Ishikawa (cell line): ENCODE measurements around the gene NTNG2.

Experiments
- CEBPB ChIP-seq: IDR thresholded peaks from 2 replicates; pipeline ENCODE4 v1.6.1; 2012
- CREB1 ChIP-seq: IDR thresholded peaks from 2 replicates; pipeline ENCODE4 v1.6.1; 2012; ENCODE audit warnings: low read depth
- EGR1 ChIP-seq: IDR thresholded peaks from 2 replicates; pipeline ENCODE4 v1.6.1; 2012
- EP300 ChIP-seq: IDR thresholded peaks from 2 replicates; pipeline ENCODE4 v1.6.1; 2012; ENCODE audit warnings: borderline replicate concordance
- FOXM1 ChIP-seq: IDR thresholded peaks from 2 replicates; pipeline ENCODE4 v1.6.1; 2012; ENCODE audit warnings: low read depth, borderline replicate concordance
- MAX ChIP-seq: IDR thresholded peaks from 2 replicates; pipeline ENCODE4 v1.6.1; 2012
- NFIC ChIP-seq: IDR thresholded peaks from 2 replicates; pipeline ENCODE4 v1.6.1; 2012
- RAD21 ChIP-seq: IDR thresholded peaks from 2 replicates; pipeline ENCODE4 v1.6.1; 2012; ENCODE audit warnings: low read depth
- REST ChIP-seq: IDR thresholded peaks from 2 replicates; pipeline ENCODE4 v1.6.1; 2012; ENCODE audit warnings: low read depth, mild to moderate bottlenecking
- TAF1 ChIP-seq: IDR thresholded peaks from 2 replicates; pipeline ENCODE4 v1.6.1; 2012; ENCODE audit warnings: low read depth, mild to moderate bottlenecking
- TCF12 ChIP-seq: IDR thresholded peaks from 2 replicates; pipeline ENCODE4 v1.6.1; 2012; ENCODE audit warnings: low read depth
- TEAD4 ChIP-seq: IDR thresholded peaks from 2 replicates; pipeline ENCODE4 v1.6.1; 2012
- USF1 ChIP-seq: IDR thresholded peaks from 2 replicates; pipeline ENCODE4 v1.6.1; 2012
- YY1 ChIP-seq: IDR thresholded peaks from 2 replicates; pipeline ENCODE4 v1.6.1; 2012; ENCODE audit warnings: low read depth
- ZBTB7A ChIP-seq: IDR thresholded peaks from 2 replicates; pipeline ENCODE4 v1.6.1; 2012; ENCODE audit warnings: low read depth

NTNG2 gene

GRCh38 chr9:132147331-132147730 is 14.5 kb upstream of the NTNG2 start:
- TF ChIP-seq EGR1 (no peak), USF1 (no peak), ZBTB7A (no peak), RAD21 (no peak), EP300 (no peak), YY1 (no peak), REST (no peak), TAF1 (no peak), CREB1 (no peak), TEAD4 (no peak), MAX (no peak), NFIC (no peak), CEBPB (no peak), TCF12 (no peak), FOXM1 (no peak)

- TF ChIP-seq NFIC (no peak), EP300 (no peak), CEBPB (no peak), RAD21 (no peak), FOXM1 (no peak), CREB1 (no peak), TAF1 (no peak), REST (no peak), ZBTB7A (no peak), EGR1 (no peak), YY1 (no peak), TCF12 (no peak), USF1 (no peak), MAX (no peak), TEAD4 (no peak)
Measured at GRCh38 chr9:132147839-132148238, 14.0 kb upstream of the NTNG2 start.

- no peak for TF ChIP-seq CREB1
- no peak for TF ChIP-seq TEAD4
- no peak for TF ChIP-seq MAX
- no peak for TF ChIP-seq EGR1
- no peak for TF ChIP-seq RAD21
- TF ChIP-seq TAF1 = no peak
- TF ChIP-seq ZBTB7A = no peak
- TF ChIP-seq CEBPB = no peak
- TF ChIP-seq EP300 = no peak
- TF ChIP-seq YY1 = no peak
Measured at GRCh38 chr9:132150256-132150655, 11.6 kb upstream of the NTNG2 start.

GRCh38 chr9:132151118-132151517 is 10.7 kb upstream of the NTNG2 start:
- no peak for TF ChIP-seq YY1
- no peak for TF ChIP-seq USF1
- TF ChIP-seq CREB1 = no peak
- no peak for TF ChIP-seq EP300
- no peak for TF ChIP-seq TCF12
- no peak for TF ChIP-seq TAF1
- TF ChIP-seq REST = no peak
- no peak for TF ChIP-seq MAX
- TF ChIP-seq TEAD4 = no peak
- TF ChIP-seq EGR1 = no peak
- no peak for TF ChIP-seq ZBTB7A
- TF ChIP-seq FOXM1 = no peak
- TF ChIP-seq NFIC = no peak
- no peak for TF ChIP-seq CEBPB
- no peak for TF ChIP-seq RAD21
